Stimulated activated CD8-positive, alpha-beta memory T cell treated with anti-CD3 and anti-CD28 coated beads, Interleukin-2, amount 100 ng/mL, for 48 hours (primary cell): Measurements from ENCODE around the gene EIF3I.

Source experiments
- DNase-seq, 2 donors: peaks; one replicate each; pipeline ENCODE4 v3.0.0-alpha.2; 2020; ENCODE audit warnings: low read depth in 2 of 2

EIF3I gene

GRCh38 chr1:32198237-32199042 lies 23.8 kb upstream of the EIF3I start:
- no peak for DNase-seq

- DNase-seq: no peak
Measured at GRCh38 chr1:32199043-32199716, 23.0 kb upstream of the EIF3I start.

- DNase-seq: no peak
Measured at GRCh38 chr1:32199717-32200072, 22.5 kb upstream of the EIF3I start.

GRCh38 chr1:32200226-32201010 lies 21.8 kb upstream of the EIF3I start, which contains the start of gene CCDC28B:
TSS of gene CCDC28B (plus strand) at chr1:32200595. CDS start at chr1:32201936, 1,341 bp downstream.
- peak; percentile 35 to 41 for DNase-seq

- peak; percentile 77 to 81 for DNase-seq
Measured at GRCh38 chr1:32201011-32201855, 21.0 kb upstream of the EIF3I start.

- DNase-seq: no peak
Measured at GRCh38 chr1:32204943-32205361, 17.3 kb upstream of the EIF3I start.

GRCh38 chr1:32205401-32206370 lies 16.5 kb upstream of the EIF3I start, which contains the start of gene IQCC:
TSS of gene IQCC (plus strand) at chr1:32205671. CDS start at chr1:32205682, 11 bp downstream.
- DNase-seq: peak; percentile 79 to 81

GRCh38 chr1:32208469-32208868 lies 13.7 kb upstream of the EIF3I start:
- no peak for DNase-seq

GRCh38 chr1:32208891-32209328 lies 13.3 kb upstream of the EIF3I start, which contains the start of gene DCDC2B:
TSS of gene DCDC2B (plus strand) at chr1:32209089. CDS start at chr1:32209094, 5 bp downstream.
- DNase-seq: no peak

- no peak for DNase-seq
Measured at GRCh38 chr1:32215629-32216480, 6.4 kb upstream of the EIF3I start.

GRCh38 chr1:32216566-32216965 lies 5.6 kb upstream of the EIF3I start:
- DNase-seq: no peak

- DNase-seq: no peak
Measured at GRCh38 chr1:32219022-32219421, 3.2 kb upstream of the EIF3I start.

GRCh38 chr1:32220746-32221580 lies 1.2 kb upstream of the EIF3I start:
- no peak for DNase-seq

- DNase-seq: no peak
Measured at GRCh38 chr1:32221581-32221979, 627 bp upstream of the EIF3I start.

GRCh38 chr1:32223683-32224082 lies 1.5 kb downstream of the EIF3I start:
- no peak for DNase-seq

GRCh38 chr1:32224285-32224684 lies 2.1 kb downstream of the EIF3I start:
- DNase-seq: no peak

GRCh38 chr1:32228771-32229170 lies 6.6 kb downstream of the EIF3I start:
- no peak for DNase-seq

GRCh38 chr1:32231843-32232432 lies 9.7 kb downstream of the EIF3I start:
- DNase-seq: no peak
